Measurements from ENCODE around the gene PAX3.

The PAX3 gene

DNA sequence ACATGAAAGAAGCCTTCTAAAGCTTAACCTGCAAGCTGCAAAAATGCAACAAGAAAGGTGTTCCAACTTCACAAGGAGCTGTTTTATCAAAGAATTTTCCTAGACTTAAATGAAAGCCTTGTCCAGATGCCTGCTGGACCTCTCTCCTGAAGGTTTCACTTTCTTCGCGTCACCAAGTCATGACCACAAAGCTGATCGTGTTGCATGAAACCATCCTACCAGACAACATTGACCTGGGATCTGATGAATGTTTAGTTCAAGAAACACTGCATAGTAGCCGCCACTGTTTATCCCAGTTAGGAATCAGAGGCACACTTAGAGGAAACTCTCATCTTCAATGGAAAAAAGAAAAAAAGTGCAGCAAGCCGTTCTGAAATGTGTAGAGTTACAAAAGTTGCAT is 26.9 kb downstream of the PAX3 start:
- H3K27ac ChIP-seq (replicated peaks) = no peak overlapping the region
- H3K4me3 ChIP-seq (replicated peaks; ENCODE audit: insufficient read depth, low read length) = no peak overlapping the region
- H3K27me3 ChIP-seq (ENCODE audit: insufficient read depth, poor library complexity, severe bottlenecking) = peaks cover 27% of the 10 kb centered on the region
- no peak for DNase-seq (ENCODE audit: low read depth in 1 of 2, low spot score in 1 of 2)
- TF ChIP-seq, protein P1, sequence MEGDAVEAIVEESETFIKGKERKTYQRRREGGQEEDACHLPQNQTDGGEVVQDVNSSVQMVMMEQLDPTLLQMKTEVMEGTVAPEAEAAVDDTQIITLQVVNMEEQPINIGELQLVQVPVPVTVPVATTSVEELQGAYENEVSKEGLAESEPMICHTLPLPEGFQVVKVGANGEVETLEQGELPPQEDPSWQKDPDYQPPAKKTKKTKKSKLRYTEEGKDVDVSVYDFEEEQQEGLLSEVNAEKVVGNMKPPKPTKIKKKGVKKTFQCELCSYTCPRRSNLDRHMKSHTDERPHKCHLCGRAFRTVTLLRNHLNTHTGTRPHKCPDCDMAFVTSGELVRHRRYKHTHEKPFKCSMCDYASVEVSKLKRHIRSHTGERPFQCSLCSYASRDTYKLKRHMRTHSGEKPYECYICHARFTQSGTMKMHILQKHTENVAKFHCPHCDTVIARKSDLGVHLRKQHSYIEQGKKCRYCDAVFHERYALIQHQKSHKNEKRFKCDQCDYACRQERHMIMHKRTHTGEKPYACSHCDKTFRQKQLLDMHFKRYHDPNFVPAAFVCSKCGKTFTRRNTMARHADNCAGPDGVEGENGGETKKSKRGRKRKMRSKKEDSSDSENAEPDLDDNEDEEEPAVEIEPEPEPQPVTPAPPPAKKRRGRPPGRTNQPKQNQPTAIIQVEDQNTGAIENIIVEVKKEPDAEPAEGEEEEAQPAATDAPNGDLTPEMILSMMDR (IDR thresholded peaks at IDR 0.05; ENCODE audit: insufficient read depth, low read length) = no peak
- no peak for TF ChIP-seq SPI1 (IDR thresholded peaks at IDR 0.05; ENCODE audit: borderline replicate concordance, low read depth)
- no peak for TF ChIP-seq GABPA (IDR thresholded peaks at IDR 0.05; ENCODE audit: low read depth)
- no peak for TF ChIP-seq POLR2AphosphoS5 (IDR thresholded peaks at IDR 0.05; ENCODE audit: low read depth)
- TF ChIP-seq, protein P2, sequence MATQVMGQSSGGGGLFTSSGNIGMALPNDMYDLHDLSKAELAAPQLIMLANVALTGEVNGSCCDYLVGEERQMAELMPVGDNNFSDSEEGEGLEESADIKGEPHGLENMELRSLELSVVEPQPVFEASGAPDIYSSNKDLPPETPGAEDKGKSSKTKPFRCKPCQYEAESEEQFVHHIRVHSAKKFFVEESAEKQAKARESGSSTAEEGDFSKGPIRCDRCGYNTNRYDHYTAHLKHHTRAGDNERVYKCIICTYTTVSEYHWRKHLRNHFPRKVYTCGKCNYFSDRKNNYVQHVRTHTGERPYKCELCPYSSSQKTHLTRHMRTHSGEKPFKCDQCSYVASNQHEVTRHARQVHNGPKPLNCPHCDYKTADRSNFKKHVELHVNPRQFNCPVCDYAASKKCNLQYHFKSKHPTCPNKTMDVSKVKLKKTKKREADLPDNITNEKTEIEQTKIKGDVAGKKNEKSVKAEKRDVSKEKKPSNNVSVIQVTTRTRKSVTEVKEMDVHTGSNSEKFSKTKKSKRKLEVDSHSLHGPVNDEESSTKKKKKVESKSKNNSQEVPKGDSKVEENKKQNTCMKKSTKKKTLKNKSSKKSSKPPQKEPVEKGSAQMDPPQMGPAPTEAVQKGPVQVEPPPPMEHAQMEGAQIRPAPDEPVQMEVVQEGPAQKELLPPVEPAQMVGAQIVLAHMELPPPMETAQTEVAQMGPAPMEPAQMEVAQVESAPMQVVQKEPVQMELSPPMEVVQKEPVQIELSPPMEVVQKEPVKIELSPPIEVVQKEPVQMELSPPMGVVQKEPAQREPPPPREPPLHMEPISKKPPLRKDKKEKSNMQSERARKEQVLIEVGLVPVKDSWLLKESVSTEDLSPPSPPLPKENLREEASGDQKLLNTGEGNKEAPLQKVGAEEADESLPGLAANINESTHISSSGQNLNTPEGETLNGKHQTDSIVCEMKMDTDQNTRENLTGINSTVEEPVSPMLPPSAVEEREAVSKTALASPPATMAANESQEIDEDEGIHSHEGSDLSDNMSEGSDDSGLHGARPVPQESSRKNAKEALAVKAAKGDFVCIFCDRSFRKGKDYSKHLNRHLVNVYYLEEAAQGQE (IDR thresholded peaks at IDR 0.05; ENCODE audit: insufficient replicate concordance, low read depth) = no peak

DNA sequence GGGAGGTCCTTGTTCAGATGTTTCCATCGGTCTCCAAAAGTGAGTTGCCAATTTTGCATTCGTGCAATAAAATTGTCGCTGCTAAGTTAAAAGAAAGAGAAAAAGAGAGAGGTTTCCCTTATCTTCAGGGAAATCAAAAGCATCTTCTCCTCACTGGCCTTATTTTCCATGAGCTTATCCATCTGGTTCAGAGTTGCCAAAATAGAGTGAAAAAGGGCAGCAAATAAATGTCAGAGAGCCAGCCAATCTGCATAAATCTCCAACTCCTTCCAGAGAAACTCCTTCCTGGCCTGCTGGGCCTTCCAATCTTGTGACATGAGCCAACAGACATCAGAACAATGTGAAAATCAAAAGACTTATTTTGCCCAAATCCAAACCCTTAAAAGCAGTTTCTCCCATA is 28.4 kb downstream of the PAX3 start:
- Histone ChIP-seq H3K27me3 (ENCODE audit: insufficient read depth, poor library complexity, severe bottlenecking) (peaks cover 27% of the 10 kb centered on the region), H3K27ac (replicated peaks) (no peak overlapping the region), H3K4me3 (replicated peaks; ENCODE audit: insufficient read depth, low read length) (no peak overlapping the region)
- DNase-seq (ENCODE audit: low read depth in 1 of 2, low spot score in 1 of 2) = no peak
- TF ChIP-seq, protein P1 (IDR thresholded peaks at IDR 0.05; ENCODE audit: insufficient read depth, low read length) = no peak

DNA sequence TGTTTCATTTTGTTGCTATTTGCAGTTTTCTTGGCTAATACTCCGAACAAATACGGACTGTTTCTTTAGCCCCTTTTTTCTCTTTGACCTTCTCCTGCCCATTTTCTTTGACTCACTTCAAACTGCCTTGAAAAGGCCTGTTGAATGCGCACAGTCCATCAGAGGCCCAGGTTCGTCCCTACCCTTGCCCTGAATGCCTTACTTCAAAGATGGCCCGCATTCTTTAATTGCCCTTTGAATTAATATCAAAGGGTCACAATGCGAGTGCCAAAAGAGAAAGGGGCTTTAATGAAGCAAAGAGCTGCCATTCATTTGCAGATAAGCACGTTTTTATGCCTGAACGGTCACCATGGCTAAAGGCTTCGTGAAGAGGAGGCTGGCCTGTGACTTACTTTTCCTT is 29.7 kb downstream of the PAX3 start:
- TF ChIP-seq, protein P1 (IDR thresholded peaks at IDR 0.05; ENCODE audit: insufficient read depth, low read length) = no peak
- no peak for TF ChIP-seq SPI1 (IDR thresholded peaks at IDR 0.05; ENCODE audit: borderline replicate concordance, low read depth)
- no peak for TF ChIP-seq GABPA (IDR thresholded peaks at IDR 0.05; ENCODE audit: low read depth)
- TF ChIP-seq, protein P2 (IDR thresholded peaks at IDR 0.05; ENCODE audit: insufficient replicate concordance, low read depth) = no peak
- TF ChIP-seq POLR2AphosphoS5 (IDR thresholded peaks at IDR 0.05; ENCODE audit: low read depth) = no peak
- peaks cover 27% of the 10 kb centered on the region for H3K27me3 ChIP-seq (ENCODE audit: insufficient read depth, poor library complexity, severe bottlenecking)
- no peak for DNase-seq (ENCODE audit: low read depth in 1 of 2, low spot score in 1 of 2)
- H3K27ac ChIP-seq (replicated peaks) = no peak overlapping the region
- no peak overlapping the region for H3K4me3 ChIP-seq (replicated peaks; ENCODE audit: insufficient read depth, low read length)

DNA sequence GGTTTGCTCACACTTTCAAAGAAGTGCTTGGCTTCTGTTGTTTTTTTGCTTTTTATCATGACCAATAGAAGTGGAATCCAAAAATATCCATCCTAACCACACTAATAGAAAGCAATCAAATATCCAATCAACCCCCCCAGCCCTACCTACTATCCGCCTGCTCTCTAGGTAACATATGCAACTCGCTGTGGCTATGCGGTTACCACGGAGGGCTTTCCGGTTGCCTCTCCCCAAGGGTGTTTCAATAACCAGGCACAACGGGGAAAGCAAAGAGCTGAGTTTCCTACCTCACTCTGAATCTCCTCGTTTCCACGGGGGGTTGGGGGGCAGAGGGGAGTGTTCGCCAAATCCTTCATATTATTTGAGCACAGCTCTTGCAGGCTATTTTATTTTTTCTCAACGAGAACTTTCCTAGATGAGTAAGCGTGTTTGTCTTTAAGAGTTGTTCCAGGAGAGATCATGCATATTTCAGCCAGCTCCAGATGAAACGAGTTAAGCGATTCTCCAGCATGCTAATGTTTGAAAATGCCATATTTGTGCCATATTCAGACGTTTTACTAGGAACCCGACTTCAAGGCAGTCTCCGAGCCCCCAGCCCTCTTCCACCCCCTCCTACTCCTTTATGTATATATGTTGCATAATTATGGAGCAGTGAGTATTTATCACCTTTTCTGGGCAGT is 30.3 kb downstream of the PAX3 start:
- no peak for DNase-seq (ENCODE audit: low read depth in 1 of 2, low spot score in 1 of 2)
- Histone ChIP-seq H3K27me3 (ENCODE audit: insufficient read depth, poor library complexity, severe bottlenecking) (peaks cover 27% of the 10 kb centered on the region), H3K27ac (replicated peaks) (no peak overlapping the region), H3K4me3 (replicated peaks; ENCODE audit: insufficient read depth, low read length) (no peak overlapping the region)
- TF ChIP-seq GABPA (IDR thresholded peaks at IDR 0.05; ENCODE audit: low read depth) (no peak), POLR2AphosphoS5 (IDR thresholded peaks at IDR 0.05; ENCODE audit: low read depth) (no peak), SPI1 (IDR thresholded peaks at IDR 0.05; ENCODE audit: borderline replicate concordance, low read depth) (no peak)
- TF ChIP-seq, protein P1 (IDR thresholded peaks at IDR 0.05; ENCODE audit: insufficient read depth, low read length) = no peak
- TF ChIP-seq, protein P2 (IDR thresholded peaks at IDR 0.05; ENCODE audit: insufficient replicate concordance, low read depth) = no peak
